ENCODE results near the gene KIAA1671. TPM values are rescaled to one million over a fixed set of nuclear protein-coding genes. Genes with fewer than 3 reads are reported as not detected.

The KIAA1671 gene
- total and polyA plus RNA-seq, 2 of the 13 experiments (the other 11 are each of a cell fraction or from before 2014, with no cell fraction given): 13.5 to 13.6 TPM

- no peak for DNase-seq (ENCODE audit: low spot score)
- no peak for ATAC-seq
- H3K4me1 ChIP-seq (ENCODE audit: insufficient read depth, low read length): peaks cover 15% of the 10 kb centered on the region
- intact Hi-C loops (cut with micrococcal nuclease; ENCODE audit: unreplicated experiment): no loop called here
- no peaks in the 10 kb centered on the region for H3K9me3 ChIP-seq (ENCODE audit: low read length)
- peaks cover 0 to 1% of the 10 kb centered on the region in 2 experiments; a peak in 1 of 5 replicates for H3K36me3 ChIP-seq (replicated peaks in 1 of 2; ENCODE audit: control insufficient read depth in 1 of 2, insufficient read depth in 2 of 2, low read length in 2 of 2)
- TF ChIP-seq ZMYM3 (CRISPR knock-in tag; IDR thresholded peaks at IDR 0.05) (peak; percentile 61; the same call in 1 of the 2 replicates), POLR2AphosphoS5 (IDR thresholded peaks at IDR 0.05; ENCODE audit: low read depth, low read length) (no peak), ZNF629 (CRISPR knock-in tag; conservative IDR thresholded peaks at IDR 0.05) (peak; percentile 92)
- in situ Hi-C loops (cut with HindIII; ENCODE audit: extremely low pct_ligation_motif_present, low pct_unique_long_range_greater_than_20kb): no loop called here
- H3K27ac ChIP-seq (ENCODE audit: extremely low read length, insufficient read depth, low read length): no peak overlapping the region
- peaks cover 6% of the 10 kb centered on the region; the same call in 1 of the 2 replicates for H4K20me1 ChIP-seq (ENCODE audit: insufficient read depth, low read length)
- H3K79me2 ChIP-seq (ENCODE audit: insufficient read depth, low read length): peaks cover 2% of the 10 kb centered on the region
- ChIA-PET CTCF (ENCODE audit: low intra/inter-chr PET ratio, low total read pairs) (no interaction called here), POLR2A (no interaction called here)
- no peak overlapping the region for H3K4me2 ChIP-seq (ENCODE audit: low read depth, low read length)
- H3K9ac ChIP-seq (ENCODE audit: insufficient read depth, low read depth, low read length): no peak overlapping the region
- no peak overlapping the region for H2AFZ ChIP-seq (ENCODE audit: low read length)
- no peaks in the 10 kb centered on the region for H3K27me3 ChIP-seq (ENCODE audit: control insufficient read depth in 1 of 2, insufficient read depth in 2 of 2, low read length in 2 of 2)
- H3K4me3 ChIP-seq (replicated peaks in 1 of 3; ENCODE audit: insufficient read depth in 1 of 3, low read depth in 2 of 3, low read length in 3 of 3): no peak overlapping the region
- BruUV-seq (replicated peaks): no TSS peak
- FAIRE-seq: no peak
- WGBS (ENCODE audit: low lambda C conversion rate): 56% methylated on average over 2 of the region's 2 CpGs
Observed at GRCh38 chr22:25144522-25144921, 192.0 kb downstream of the KIAA1671 start.

GRCh38 chr22:25146307-25146706 lies 193.8 kb downstream of the KIAA1671 start:
- in situ Hi-C loops (cut with HindIII; ENCODE audit: extremely low pct_ligation_motif_present, low pct_unique_long_range_greater_than_20kb) (no loop called here), intact Hi-C loops (cut with micrococcal nuclease; ENCODE audit: unreplicated experiment) (no loop called here)
- 93% methylated on average over 1 of the region's 1 CpG for WGBS (ENCODE audit: low lambda C conversion rate)
- Histone ChIP-seq H4K20me1 (ENCODE audit: insufficient read depth, low read length) (peaks cover 6% of the 10 kb centered on the region; the same call in 1 of the 2 replicates), H3K36me3 (replicated peaks in 1 of 2; ENCODE audit: control insufficient read depth in 1 of 2, insufficient read depth in 2 of 2, low read length in 2 of 2) (peaks cover 0 to 1% of the 10 kb centered on the region in 2 experiments; a peak in 1 of 5 replicates), H3K9me3 (ENCODE audit: low read length) (no peaks in the 10 kb centered on the region), H3K4me1 (ENCODE audit: insufficient read depth, low read length) (peaks cover 15% of the 10 kb centered on the region), H3K9ac (ENCODE audit: insufficient read depth, low read depth, low read length) (no peak overlapping the region), H3K27me3 (ENCODE audit: control insufficient read depth in 1 of 2, insufficient read depth in 2 of 2, low read length in 2 of 2) (no peaks in the 10 kb centered on the region), H3K79me2 (ENCODE audit: insufficient read depth, low read length) (no peaks in the 10 kb centered on the region), H3K4me3 (replicated peaks in 1 of 3; ENCODE audit: insufficient read depth in 1 of 3, low read depth in 2 of 3, low read length in 3 of 3) (no peak overlapping the region), H3K27ac (ENCODE audit: extremely low read length, insufficient read depth, low read length) (no peak overlapping the region), H2AFZ (ENCODE audit: low read length) (no peak overlapping the region), H3K4me2 (ENCODE audit: low read depth, low read length) (no peak overlapping the region)
- CTCF ChIA-PET (ENCODE audit: low intra/inter-chr PET ratio, low total read pairs): no interaction called here
- no TSS peak for BruUV-seq (replicated peaks)
- ATAC-seq (no peak), DNase-seq (ENCODE audit: low spot score) (no peak), FAIRE-seq (no peak)
- POLR2A ChIA-PET: no interaction called here
- no peak for TF ChIP-seq MBNL3 (CRISPR knock-in tag; conservative IDR thresholded peaks at IDR 0.05)
- TF ChIP-seq ZNF629 (CRISPR knock-in tag; conservative IDR thresholded peaks at IDR 0.05): 0 out of 2 replicates have a peak, but pooled peaks have one; percentile 13
